K562 (cell line): ENCODE measurements around the gene COQ4.

ENCODE experiments used
- EHMT2 ChIP-seq: fragments of 450-650 bp; IDR thresholded peaks from 2 replicates; pipeline ENCODE4 v1.6.1; 2018; ENCODE audit warnings: antibody characterized with exemption
- SMAD4 ChIP-seq: fragments of 250-450 bp; sonication (Bioruptor Pico); conservative IDR thresholded peaks from 2 replicates; pipeline ENCODE4 v1.8.0; 2021; ENCODE audit warnings: inconsistent platforms, mild to moderate bottlenecking, moderate library complexity
- TF ChIP-seq, protein P1 (sequence below): fragments of 450-650 bp; IDR thresholded peaks from 2 replicates; pipeline ENCODE4 v1.6.1; 2016; ENCODE audit warnings: antibody characterized with exemption

DNA sequence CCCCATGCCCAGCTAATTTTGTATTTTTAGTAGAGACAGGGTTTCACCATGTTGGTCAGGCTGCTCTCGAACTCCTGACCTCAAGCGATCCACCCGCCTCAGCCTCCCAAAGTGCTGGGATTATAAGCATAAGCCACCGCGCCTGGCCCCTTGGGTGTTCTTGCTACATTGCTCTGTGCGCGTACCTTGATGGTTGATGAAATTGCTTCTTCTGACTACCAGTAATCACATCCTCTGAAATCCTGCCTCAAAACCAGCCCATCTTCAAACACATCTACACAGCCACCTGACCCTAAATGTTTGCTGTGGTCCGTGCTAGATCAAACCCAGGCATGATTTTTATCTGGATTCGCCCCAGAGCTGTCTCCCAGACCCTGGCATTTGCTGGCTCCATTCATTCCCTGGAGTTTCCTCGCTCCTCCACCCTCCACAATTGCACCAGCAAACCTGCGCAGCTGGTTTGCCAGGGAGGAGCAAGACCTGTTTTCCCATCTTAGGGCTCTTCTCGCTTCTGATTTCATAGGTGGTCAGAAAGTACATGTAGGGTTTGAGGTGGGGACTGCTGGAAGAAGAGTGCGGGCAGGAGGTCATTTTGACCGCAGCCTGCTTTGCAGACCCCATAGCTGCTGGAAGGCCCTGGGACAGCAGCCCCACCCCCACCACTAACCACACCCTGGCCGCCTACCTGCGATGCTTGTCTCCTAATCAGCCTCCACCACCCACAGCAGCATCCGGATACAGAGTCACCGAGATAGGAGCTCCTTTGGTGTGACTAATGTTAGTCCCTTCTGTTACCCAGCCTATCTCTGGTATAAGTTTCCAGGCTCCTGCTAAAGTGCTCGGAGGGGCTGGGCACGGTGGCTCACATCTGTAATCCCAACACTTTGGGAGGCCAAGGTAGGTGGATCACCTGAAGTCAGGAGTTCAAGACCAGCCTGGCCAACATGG lies 23.8 kb upstream of the COQ4 start:
- TF ChIP-seq EHMT2 (no peak), SMAD4 (peak; percentile 77)
- TF ChIP-seq, protein P1, sequence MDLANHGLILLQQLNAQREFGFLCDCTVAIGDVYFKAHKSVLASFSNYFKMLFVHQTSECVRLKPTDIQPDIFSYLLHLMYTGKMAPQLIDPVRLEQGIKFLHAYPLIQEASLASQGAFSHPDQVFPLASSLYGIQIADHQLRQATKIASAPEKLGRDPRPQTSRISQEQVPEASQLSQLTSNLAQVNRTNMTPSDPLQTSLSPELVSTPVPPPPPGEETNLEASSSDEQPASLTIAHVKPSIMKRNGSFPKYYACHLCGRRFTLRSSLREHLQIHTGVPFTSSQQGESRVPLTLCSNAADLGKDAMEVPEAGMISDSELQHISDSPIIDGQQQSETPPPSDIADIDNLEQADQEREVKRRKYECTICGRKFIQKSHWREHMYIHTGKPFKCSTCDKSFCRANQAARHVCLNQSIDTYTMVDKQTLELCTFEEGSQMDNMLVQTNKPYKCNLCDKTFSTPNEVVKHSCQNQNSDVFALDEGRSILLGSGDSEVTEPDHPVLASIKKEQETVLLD: no peak
